Jurkat, Clone E6-1 (cell line): ENCODE results near the gene HK1.
"Not testable (repeated sequence)": the region's sequence is repeated elsewhere in the genome, so short reads cannot be mapped to it uniquely, and the experiment has no call there.

ENCODE experiments used
- DNase-seq: peaks from one replicate; pipeline ENCODE4 v3.0.0-alpha.2; 2011; ENCODE audit warnings: low read depth, low spot score
- H3K4me3 ChIP-seq: 2 replicates; pipeline ENCODE4 v1.5.1; 2011; ENCODE audit warnings: mild to moderate bottlenecking, low read length, control low read depth, moderate library complexity

Gene HK1

GRCh38 chr10:69295027-69295636, 16.8 kb downstream of the HK1 start:
- DNase-seq, result no peak
- H3K4me3 ChIP-seq, result no peak overlapping the region

GRCh38 chr10:69303632-69304051, 25.3 kb downstream of the HK1 start:
- DNase-seq, result no peak

GRCh38 chr10:69306421-69306820, 28.1 kb downstream of the HK1 start:
- H3K4me3 ChIP-seq, result no peak overlapping the region
- no peak for DNase-seq

More at GRCh38 chr10:69303632-69304051, 25.3 kb downstream of the HK1 start:
- no peak overlapping the region for H3K4me3 ChIP-seq

GRCh38 chr10:69307434-69307833, 29.1 kb downstream of the HK1 start:
- no peak overlapping the region for H3K4me3 ChIP-seq
- no peak for DNase-seq

- DNase-seq, H3K4me3 ChIP-seq: not testable (repeated sequence)
Observed at GRCh38 chr10:69308304-69308703, 30.0 kb downstream of the HK1 start.

GRCh38 chr10:69311309-69311708, 33.0 kb downstream of the HK1 start:
- no peak overlapping the region for H3K4me3 ChIP-seq
- DNase-seq, result no peak

GRCh38 chr10:69312528-69312927, 34.2 kb downstream of the HK1 start:
- no peak for DNase-seq
- H3K4me3 ChIP-seq, result no peak overlapping the region

- DNase-seq, result no peak
Observed at GRCh38 chr10:69315100-69315542, 36.8 kb downstream of the HK1 start.

GRCh38 chr10:69315610-69316312, 37.5 kb downstream of the HK1 start:
- H3K4me3 ChIP-seq, result no peak overlapping the region
- DNase-seq, result no peak

More at GRCh38 chr10:69315100-69315542, 36.8 kb downstream of the HK1 start:
- H3K4me3 ChIP-seq, result no peak overlapping the region

GRCh38 chr10:69316313-69317059, 38.2 kb downstream of the HK1 start:
- H3K4me3 ChIP-seq, result no peak overlapping the region
- no peak for DNase-seq

GRCh38 chr10:69317175-69317604, 38.9 kb downstream of the HK1 start:
- no peak for DNase-seq
- no peak overlapping the region for H3K4me3 ChIP-seq

GRCh38 chr10:69317626-69318105, 39.4 kb downstream of the HK1 start:
- H3K4me3 ChIP-seq, result peak overlapping the region; percentile 62
- no peak for DNase-seq

GRCh38 chr10:69318106-69318866, 40.0 kb downstream of the HK1 start:
- H3K4me3 ChIP-seq, result peak overlapping the region; percentile 83
- DNase-seq, result peak; percentile 81

- H3K4me3 ChIP-seq, result peak overlapping the region; percentile 83
- DNase-seq, result no peak
Observed at GRCh38 chr10:69318867-69319727, 40.8 kb downstream of the HK1 start.

GRCh38 chr10:69319841-69320316, 41.6 kb downstream of the HK1 start:
- no peak overlapping the region for H3K4me3 ChIP-seq
- no peak for DNase-seq

- DNase-seq, result no peak
- H3K4me3 ChIP-seq, result no peak overlapping the region
Observed at GRCh38 chr10:69320521-69320920, 42.2 kb downstream of the HK1 start.

GRCh38 chr10:69321039-69321715, 42.9 kb downstream of the HK1 start:
- no peak for DNase-seq
- no peak overlapping the region for H3K4me3 ChIP-seq

GRCh38 chr10:69321865-69322264, 43.6 kb downstream of the HK1 start:
- DNase-seq, result no peak

More at GRCh38 chr10:69321865-69322264, 43.6 kb downstream of the HK1 start:
- no peak overlapping the region for H3K4me3 ChIP-seq
